Measurements from ENCODE around the gene SCN10A.

SCN10A gene

GRCh38 chr3:38805765-38806386 lies 10.1 kb downstream of the SCN10A start:
- no peak overlapping the region for H3K4me3 ChIP-seq (ENCODE audit: low read depth, low read length)
- H3K4me1 ChIP-seq, result no peaks in the 10 kb centered on the region
- H3K36me3 ChIP-seq, result no peaks in the 10 kb centered on the region
- TF ChIP-seq, protein P1, sequence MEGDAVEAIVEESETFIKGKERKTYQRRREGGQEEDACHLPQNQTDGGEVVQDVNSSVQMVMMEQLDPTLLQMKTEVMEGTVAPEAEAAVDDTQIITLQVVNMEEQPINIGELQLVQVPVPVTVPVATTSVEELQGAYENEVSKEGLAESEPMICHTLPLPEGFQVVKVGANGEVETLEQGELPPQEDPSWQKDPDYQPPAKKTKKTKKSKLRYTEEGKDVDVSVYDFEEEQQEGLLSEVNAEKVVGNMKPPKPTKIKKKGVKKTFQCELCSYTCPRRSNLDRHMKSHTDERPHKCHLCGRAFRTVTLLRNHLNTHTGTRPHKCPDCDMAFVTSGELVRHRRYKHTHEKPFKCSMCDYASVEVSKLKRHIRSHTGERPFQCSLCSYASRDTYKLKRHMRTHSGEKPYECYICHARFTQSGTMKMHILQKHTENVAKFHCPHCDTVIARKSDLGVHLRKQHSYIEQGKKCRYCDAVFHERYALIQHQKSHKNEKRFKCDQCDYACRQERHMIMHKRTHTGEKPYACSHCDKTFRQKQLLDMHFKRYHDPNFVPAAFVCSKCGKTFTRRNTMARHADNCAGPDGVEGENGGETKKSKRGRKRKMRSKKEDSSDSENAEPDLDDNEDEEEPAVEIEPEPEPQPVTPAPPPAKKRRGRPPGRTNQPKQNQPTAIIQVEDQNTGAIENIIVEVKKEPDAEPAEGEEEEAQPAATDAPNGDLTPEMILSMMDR (IDR thresholded peaks at IDR 0.05; ENCODE audit: low read depth, low read length), result no peak
- no peak for DNase-seq
- H3K9me3 ChIP-seq, result no peaks in the 10 kb centered on the region
- no peaks in the 10 kb centered on the region; the same call in 1 of the 2 replicates for H3K27me3 ChIP-seq

GRCh38 chr3:38805004-38805403 lies 11.0 kb downstream of the SCN10A start:
- DNase-seq, result no peak
- Histone ChIP-seq H3K4me3 (ENCODE audit: low read depth, low read length) (no peak overlapping the region), H3K36me3 (no peaks in the 10 kb centered on the region), H3K9me3 (no peaks in the 10 kb centered on the region), H3K27me3 (no peaks in the 10 kb centered on the region; the same call in 1 of the 2 replicates), H3K4me1 (no peaks in the 10 kb centered on the region)
- TF ChIP-seq, protein P1 (IDR thresholded peaks at IDR 0.05; ENCODE audit: low read depth, low read length), result no peak

DNA sequence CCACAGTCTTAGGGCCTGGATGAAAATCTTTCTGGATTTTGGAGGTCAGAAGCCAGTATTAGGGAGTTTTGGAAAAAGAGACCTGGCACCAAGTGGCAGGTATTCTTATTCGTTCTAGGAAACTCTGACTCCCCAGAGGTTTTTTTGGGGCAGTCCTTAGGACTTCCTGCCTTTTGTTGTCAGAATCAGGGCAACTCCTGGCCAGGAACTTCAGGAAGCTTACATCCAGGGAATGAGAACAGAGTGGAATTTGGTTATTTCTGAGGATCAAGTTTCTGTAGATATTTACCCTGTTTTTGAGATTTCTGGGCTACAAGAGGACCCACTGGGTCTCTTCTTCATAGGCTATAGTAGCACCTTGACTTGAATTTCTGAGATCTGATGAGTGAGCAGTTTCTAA lies 15.5 kb downstream of the SCN10A start:
- DNase-seq, result no peak
- Histone ChIP-seq H3K9me3 (no peaks in the 10 kb centered on the region), H3K4me1 (no peaks in the 10 kb centered on the region), H3K36me3 (no peaks in the 10 kb centered on the region), H3K4me3 (ENCODE audit: low read depth, low read length) (no peak overlapping the region), H3K27me3 (no peaks in the 10 kb centered on the region)
- TF ChIP-seq, protein P1 (IDR thresholded peaks at IDR 0.05; ENCODE audit: low read depth, low read length), result no peak

- H3K4me1 ChIP-seq, result no peaks in the 10 kb centered on the region
Observed at GRCh38 chr3:38793721-38794120, 22.3 kb downstream of the SCN10A start.

DNA sequence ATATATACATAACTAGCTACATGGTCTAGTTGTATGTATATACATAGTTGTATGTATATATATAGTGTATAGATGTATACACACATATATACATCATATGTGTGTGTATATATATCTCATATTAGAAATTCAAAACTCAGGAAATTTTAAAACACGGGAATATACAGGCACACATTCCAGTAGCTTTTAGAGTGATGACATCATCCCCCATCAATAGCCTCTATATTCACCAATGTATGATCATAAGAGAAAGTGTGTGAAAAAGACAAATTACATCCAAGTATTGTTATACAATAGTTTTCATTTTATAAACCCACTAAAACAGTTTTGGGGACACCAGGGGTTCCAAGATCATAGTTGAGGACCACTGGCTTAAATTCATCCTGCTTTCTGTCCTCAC lies 23.0 kb downstream of the SCN10A start:
- no peaks in the 10 kb centered on the region for H3K4me1 ChIP-seq
- H3K27me3 ChIP-seq, result no peaks in the 10 kb centered on the region
- no peaks in the 10 kb centered on the region for H3K36me3 ChIP-seq
- TF ChIP-seq, protein P1 (IDR thresholded peaks at IDR 0.05; ENCODE audit: low read depth, low read length), result no peak
- no peak for DNase-seq
- H3K4me3 ChIP-seq (ENCODE audit: low read depth, low read length), result no peak overlapping the region
- no peaks in the 10 kb centered on the region for H3K9me3 ChIP-seq

More at GRCh38 chr3:38793721-38794120, 22.3 kb downstream of the SCN10A start:
- no peaks in the 10 kb centered on the region for H3K9me3 ChIP-seq
- TF ChIP-seq, protein P1 (IDR thresholded peaks at IDR 0.05; ENCODE audit: low read depth, low read length), result no peak
- no peak overlapping the region for H3K4me3 ChIP-seq (ENCODE audit: low read depth, low read length)
- H3K27me3 ChIP-seq, result no peaks in the 10 kb centered on the region
- DNase-seq, result no peak
- no peaks in the 10 kb centered on the region for H3K36me3 ChIP-seq

DNA sequence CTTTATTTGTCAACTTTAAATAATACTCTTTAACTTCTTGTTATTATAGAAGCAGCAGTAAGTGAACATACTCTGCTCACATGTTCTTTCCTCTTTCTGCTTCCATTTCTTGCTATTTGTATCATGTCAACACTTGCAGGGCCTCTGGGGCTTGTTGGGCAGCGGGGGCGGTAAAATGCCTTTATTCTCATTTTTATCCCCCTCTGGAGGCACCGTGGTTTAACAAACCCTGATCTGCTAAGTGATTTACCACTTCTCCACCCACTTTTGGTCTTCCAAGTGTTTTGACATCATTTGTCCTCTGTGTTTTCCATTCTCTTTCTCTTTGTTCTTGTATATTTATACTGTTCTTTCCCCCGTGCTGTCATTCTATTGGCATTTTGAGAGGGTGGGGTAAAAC lies 33.9 kb downstream of the SCN10A start:
- no peak overlapping the region for H3K4me3 ChIP-seq (ENCODE audit: low read depth, low read length)
- H3K27me3 ChIP-seq, result no peaks in the 10 kb centered on the region
- TF ChIP-seq, protein P1 (IDR thresholded peaks at IDR 0.05; ENCODE audit: low read depth, low read length), result peak; percentile 27
- DNase-seq, result peak; percentile 7
- H3K4me1 ChIP-seq, result no peaks in the 10 kb centered on the region
- H3K36me3 ChIP-seq, result no peaks in the 10 kb centered on the region
- no peaks in the 10 kb centered on the region for H3K9me3 ChIP-seq
